Measurements from ENCODE around the gene OCIAD1. TPM values are rescaled to one million over a fixed set of nuclear protein-coding genes. Genes with fewer than 3 reads are reported as not detected.
"Not testable (repeated sequence)": the region's sequence is repeated elsewhere in the genome, so short reads cannot be mapped to it uniquely, and the experiment has no call there.

OCIAD1 gene
- total and polyA plus RNA-seq, 10 of the 15 experiments (the other 5 are each of a cell fraction or from before 2014, with no cell fraction given): 89.1 to 196 (median 136) TPM

DNA sequence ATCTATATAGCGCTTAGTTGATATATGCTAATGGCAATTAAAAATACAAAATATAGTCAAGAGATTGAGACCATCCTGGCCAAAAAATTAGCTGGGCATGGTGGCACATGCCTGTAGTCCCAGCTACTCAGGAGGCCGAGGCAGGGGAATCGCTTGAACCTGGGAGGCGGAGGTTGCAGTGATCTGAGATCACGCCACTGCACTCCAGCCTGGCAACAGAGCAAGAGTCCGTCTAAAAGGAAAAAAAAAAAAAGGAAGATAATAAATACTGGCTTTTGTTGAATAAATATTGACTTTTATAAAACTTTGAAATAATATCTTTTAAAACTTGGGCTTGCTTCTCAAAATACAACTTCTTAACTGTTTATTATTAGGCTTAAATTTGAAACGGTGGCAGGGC is 14.6 kb upstream of the OCIAD1 start:
- H3K9ac ChIP-seq (ENCODE audit: control insufficient read depth, insufficient read depth, low read length); H4K20me1 ChIP-seq (ENCODE audit: control insufficient read depth, insufficient read depth); intact Hi-C loops (cut with micrococcal nuclease; ENCODE audit: unreplicated experiment); H3K9me3 ChIP-seq (replicated peaks; ENCODE audit: control insufficient read depth, insufficient read depth, low read length); H3K4me2 ChIP-seq (ENCODE audit: control insufficient read depth, insufficient read depth); CTCF ChIA-PET; H3K4me3 ChIP-seq; FAIRE-seq; H3K79me2 ChIP-seq (ENCODE audit: control insufficient read depth, insufficient read depth, low read length); H3K36me3 ChIP-seq (ENCODE audit: control insufficient read depth in 2 of 2, insufficient read depth in 2 of 2, low read length in 1 of 2); H3K27me3 ChIP-seq (replicated peaks in 1 of 2; ENCODE audit: control insufficient read depth in 2 of 2, insufficient read depth in 2 of 2, low read length in 1 of 2); H3K27ac ChIP-seq (ENCODE audit: control insufficient read depth, insufficient read depth); BruUV-seq (replicated peaks); in situ Hi-C loops (cut with MboI); DNase-seq (ENCODE audit: low read depth, low spot score); H2AFZ ChIP-seq (ENCODE audit: control insufficient read depth, low read depth, low read length); ATAC-seq: not testable (repeated sequence)
- peaks cover 12% of the 10 kb centered on the region; the same call in 1 of the 2 replicates for H3K4me1 ChIP-seq (ENCODE audit: control insufficient read depth, insufficient read depth, low read length)
- ChIA-PET POLR2A (interaction anchor here (1.4 kb wide), 1 partner anchor 237 kb away, joined by 3 read pairs; no protein-coding TSS in a partner anchor), RAD21 (ENCODE audit: unreplicated experiment) (interaction anchor here (1.2 kb wide), 1 partner anchor 35 kb away, joined by 7 read pairs; no protein-coding TSS in a partner anchor), SMC1A (ENCODE audit: uncharacterized antibody, unreplicated experiment) (interaction anchor here (1.0 to 2.0 kb wide), 3 partner anchors 11 to 41 kb away, joined by 3 to 6 read pairs (median 4); no protein-coding TSS in a partner anchor)
- 97% methylated on average over 6 of the region's 7 CpGs for WGBS (ENCODE audit: insufficient coverage, insufficient replicate concordance, low lambda C conversion rate, missing lambda C conversion rate)

DNA sequence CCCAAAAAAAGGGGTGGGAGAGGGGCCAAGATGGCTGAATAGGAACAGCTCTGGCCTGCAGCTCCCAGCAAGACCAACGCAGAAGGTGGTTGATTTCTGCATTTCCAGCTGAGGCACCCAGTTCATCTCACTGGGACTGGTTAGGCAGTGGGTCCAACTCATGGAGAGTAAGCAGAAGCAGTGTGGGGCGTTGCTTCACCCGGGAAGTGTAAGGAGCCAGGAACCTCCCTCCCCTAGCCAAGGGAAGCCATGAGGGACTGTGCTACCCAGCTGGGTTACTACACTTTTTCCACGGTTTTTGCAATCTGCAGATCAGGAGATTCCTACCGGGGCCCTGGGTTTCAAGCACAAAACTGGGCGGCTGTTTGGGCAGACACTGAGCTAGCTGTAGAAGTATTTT is 13.9 kb upstream of the OCIAD1 start:
- Histone ChIP-seq H3K4me1 (ENCODE audit: control insufficient read depth, insufficient read depth, low read length) (peaks cover 10% of the 10 kb centered on the region; the same call in 1 of the 2 replicates), H3K36me3 (ENCODE audit: control insufficient read depth in 2 of 2, insufficient read depth in 2 of 2, low read length in 1 of 2) (no peaks in the 10 kb centered on the region), H3K9ac (ENCODE audit: control insufficient read depth, insufficient read depth, low read length) (no peak overlapping the region), H2AFZ (ENCODE audit: control insufficient read depth, low read depth, low read length) (no peak overlapping the region), H3K27me3 (replicated peaks in 1 of 2; ENCODE audit: control insufficient read depth in 2 of 2, insufficient read depth in 2 of 2, low read length in 1 of 2) (no peaks in the 10 kb centered on the region), H3K9me3 (replicated peaks; ENCODE audit: control insufficient read depth, insufficient read depth, low read length) (no peaks in the 10 kb centered on the region; the same call in 2 of the 3 replicates), H4K20me1 (ENCODE audit: control insufficient read depth, insufficient read depth) (no peaks in the 10 kb centered on the region), H3K27ac (ENCODE audit: control insufficient read depth, insufficient read depth) (no peak overlapping the region), H3K4me2 (ENCODE audit: control insufficient read depth, insufficient read depth) (no peak overlapping the region), H3K79me2 (ENCODE audit: control insufficient read depth, insufficient read depth, low read length) (no peaks in the 10 kb centered on the region), H3K4me3 (no peak overlapping the region)
- DNase-seq (ENCODE audit: low read depth, low spot score) (no peak), ATAC-seq (no peak), FAIRE-seq (no peak)
- ChIA-PET POLR2A (no interaction called here), CTCF (no interaction called here), SMC1A (ENCODE audit: uncharacterized antibody, unreplicated experiment) (interaction anchor here (2.0 kb wide), 1 partner anchor 8 kb away, joined by 6 read pairs; no protein-coding TSS in a partner anchor), RAD21 (ENCODE audit: unreplicated experiment) (interaction anchor here (1.3 kb wide), 1 partner anchor 17 kb away, joined by 3 read pairs; no protein-coding TSS in a partner anchor)
- TF ChIP-seq KAT2A (conservative IDR thresholded peaks at IDR 0.05; ENCODE audit: control insufficient read depth, low read depth, low read length) (no peak), NR2C2 (IDR thresholded peaks at IDR 0.05; ENCODE audit: borderline replicate concordance, control insufficient read depth, insufficient read length, low read depth) (no peak), SMAD5 (IDR thresholded peaks at IDR 0.05; ENCODE audit: low read depth) (no peak), GABPA (IDR thresholded peaks at IDR 0.05; ENCODE audit: low read depth) (no peak), RFX5 (IDR thresholded peaks at IDR 0.05; ENCODE audit: low read depth, low read length) (no peak), HCFC1 (IDR thresholded peaks at IDR 0.05; ENCODE audit: low read length) (no peak), ZSCAN29 (IDR thresholded peaks at IDR 0.05) (no peak), WRNIP1 (IDR thresholded peaks at IDR 0.05; ENCODE audit: borderline replicate concordance, low read depth, low read length) (no peak), BCL11A (IDR thresholded peaks at IDR 0.05; ENCODE audit: low read depth, low read length) (no peak)
- TF ChIP-seq, protein P1, sequence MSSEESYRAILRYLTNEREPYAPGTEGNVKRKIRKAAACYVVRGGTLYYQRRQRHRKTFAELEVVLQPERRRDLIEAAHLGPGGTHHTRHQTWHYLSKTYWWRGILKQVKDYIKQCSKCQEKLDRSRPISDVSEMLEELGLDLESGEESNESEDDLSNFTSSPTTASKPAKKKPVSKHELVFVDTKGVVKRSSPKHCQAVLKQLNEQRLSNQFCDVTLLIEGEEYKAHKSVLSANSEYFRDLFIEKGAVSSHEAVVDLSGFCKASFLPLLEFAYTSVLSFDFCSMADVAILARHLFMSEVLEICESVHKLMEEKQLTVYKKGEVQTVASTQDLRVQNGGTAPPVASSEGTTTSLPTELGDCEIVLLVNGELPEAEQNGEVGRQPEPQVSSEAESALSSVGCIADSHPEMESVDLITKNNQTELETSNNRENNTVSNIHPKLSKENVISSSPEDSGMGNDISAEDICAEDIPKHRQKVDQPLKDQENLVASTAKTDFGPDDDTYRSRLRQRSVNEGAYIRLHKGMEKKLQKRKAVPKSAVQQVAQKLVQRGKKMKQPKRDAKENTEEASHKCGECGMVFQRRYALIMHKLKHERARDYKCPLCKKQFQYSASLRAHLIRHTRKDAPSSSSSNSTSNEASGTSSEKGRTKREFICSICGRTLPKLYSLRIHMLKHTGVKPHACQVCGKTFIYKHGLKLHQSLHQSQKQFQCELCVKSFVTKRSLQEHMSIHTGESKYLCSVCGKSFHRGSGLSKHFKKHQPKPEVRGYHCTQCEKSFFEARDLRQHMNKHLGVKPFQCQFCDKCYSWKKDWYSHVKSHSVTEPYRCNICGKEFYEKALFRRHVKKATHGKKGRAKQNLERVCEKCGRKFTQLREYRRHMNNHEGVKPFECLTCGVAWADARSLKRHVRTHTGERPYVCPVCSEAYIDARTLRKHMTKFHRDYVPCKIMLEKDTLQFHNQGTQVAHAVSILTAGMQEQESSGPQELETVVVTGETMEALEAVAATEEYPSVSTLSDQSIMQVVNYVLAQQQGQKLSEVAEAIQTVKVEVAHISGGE (CRISPR knock-in tag; IDR thresholded peaks at IDR 0.05): no peak
- TF ChIP-seq, protein P2, sequence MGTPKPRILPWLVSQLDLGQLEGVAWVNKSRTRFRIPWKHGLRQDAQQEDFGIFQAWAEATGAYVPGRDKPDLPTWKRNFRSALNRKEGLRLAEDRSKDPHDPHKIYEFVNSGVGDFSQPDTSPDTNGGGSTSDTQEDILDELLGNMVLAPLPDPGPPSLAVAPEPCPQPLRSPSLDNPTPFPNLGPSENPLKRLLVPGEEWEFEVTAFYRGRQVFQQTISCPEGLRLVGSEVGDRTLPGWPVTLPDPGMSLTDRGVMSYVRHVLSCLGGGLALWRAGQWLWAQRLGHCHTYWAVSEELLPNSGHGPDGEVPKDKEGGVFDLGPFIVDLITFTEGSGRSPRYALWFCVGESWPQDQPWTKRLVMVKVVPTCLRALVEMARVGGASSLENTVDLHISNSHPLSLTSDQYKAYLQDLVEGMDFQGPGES (IDR thresholded peaks at IDR 0.05): no peak
- TF ChIP-seq, protein P3, sequence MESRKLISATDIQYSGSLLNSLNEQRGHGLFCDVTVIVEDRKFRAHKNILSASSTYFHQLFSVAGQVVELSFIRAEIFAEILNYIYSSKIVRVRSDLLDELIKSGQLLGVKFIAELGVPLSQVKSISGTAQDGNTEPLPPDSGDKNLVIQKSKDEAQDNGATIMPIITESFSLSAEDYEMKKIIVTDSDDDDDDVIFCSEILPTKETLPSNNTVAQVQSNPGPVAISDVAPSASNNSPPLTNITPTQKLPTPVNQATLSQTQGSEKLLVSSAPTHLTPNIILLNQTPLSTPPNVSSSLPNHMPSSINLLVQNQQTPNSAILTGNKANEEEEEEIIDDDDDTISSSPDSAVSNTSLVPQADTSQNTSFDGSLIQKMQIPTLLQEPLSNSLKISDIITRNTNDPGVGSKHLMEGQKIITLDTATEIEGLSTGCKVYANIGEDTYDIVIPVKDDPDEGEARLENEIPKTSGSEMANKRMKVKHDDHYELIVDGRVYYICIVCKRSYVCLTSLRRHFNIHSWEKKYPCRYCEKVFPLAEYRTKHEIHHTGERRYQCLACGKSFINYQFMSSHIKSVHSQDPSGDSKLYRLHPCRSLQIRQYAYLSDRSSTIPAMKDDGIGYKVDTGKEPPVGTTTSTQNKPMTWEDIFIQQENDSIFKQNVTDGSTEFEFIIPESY (IDR thresholded peaks at IDR 0.05): no peak
- WGBS (ENCODE audit: insufficient coverage, insufficient replicate concordance, low lambda C conversion rate, missing lambda C conversion rate): 72% methylated on average over 6 of the region's 6 CpGs
- in situ Hi-C loops (cut with MboI): no loop called here
- no TSS peak for BruUV-seq (replicated peaks)
- intact Hi-C loops (cut with micrococcal nuclease; ENCODE audit: unreplicated experiment): no loop called here

Data from GM12878 (cell line).